GM21529 (cell line): ENCODE results near the gene ZDHHC11.
"Not testable (repeated sequence)": the region's sequence is repeated elsewhere in the genome, so short reads cannot be mapped to it uniquely, and the experiment has no call there.

ENCODE experiments used
- ATAC-seq: cut with Tn5 transposase; IDR thresholded peaks from one replicate; pipeline ENCODE4 v1.9.1; 2021; ENCODE audit not compliant: unreplicated experiment

Gene ZDHHC11

DNA sequence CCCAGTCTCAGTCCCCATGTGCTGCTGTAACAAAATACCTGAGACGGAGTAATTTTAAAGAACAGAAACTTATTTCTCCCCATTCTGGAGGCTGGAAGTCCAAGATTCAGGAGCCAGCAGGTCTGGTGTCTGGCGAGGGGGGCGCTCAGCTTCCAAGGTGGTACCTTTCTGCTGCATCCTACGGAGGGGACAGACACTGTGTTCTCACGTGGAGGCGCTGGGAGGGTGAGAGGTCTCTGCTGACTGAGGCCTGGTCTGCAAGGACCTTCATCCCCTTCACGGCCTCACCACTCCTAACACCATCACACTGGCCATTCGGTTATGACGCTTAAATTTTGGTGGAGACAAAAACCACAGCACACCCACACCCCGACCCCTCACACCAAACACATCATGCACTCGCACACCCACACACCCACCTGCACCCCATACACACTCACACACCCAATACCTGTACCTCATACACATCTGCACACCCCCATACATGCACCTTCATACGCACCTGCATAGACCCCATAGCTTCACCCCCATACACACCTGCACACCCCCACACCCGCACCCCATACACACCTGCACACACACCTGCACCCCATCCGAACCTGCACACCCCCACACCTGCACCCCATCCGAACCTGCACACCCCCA lies 9.8 kb upstream of the ZDHHC11 start:
- no peak for ATAC-seq

DNA sequence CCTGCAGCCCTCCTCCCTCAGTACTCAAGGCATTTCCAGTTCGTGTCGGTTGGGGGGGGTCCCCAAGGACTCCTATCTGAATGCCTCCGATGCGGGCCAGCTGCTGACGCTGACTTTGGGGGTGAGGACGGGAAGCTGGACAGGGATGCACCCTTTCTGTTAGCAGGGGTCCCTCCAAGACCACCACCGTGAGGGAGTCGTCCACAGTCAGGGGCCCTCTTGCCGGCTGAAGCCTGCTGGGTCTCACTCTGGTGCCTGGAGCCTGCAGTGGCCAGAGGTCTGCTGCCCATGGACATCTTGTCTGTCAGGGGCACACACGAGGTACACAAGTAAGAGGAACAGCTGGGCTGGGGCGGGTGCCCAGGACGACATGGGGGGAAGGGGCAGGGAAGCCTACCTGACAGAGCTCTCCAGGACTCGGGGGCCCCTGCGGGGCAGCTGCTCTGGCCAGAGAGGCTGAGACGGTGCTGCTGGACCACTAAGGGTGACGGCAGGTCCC lies 9.1 kb upstream of the ZDHHC11 start:
- no peak for ATAC-seq

GRCh38 chr5:859391-859790 lies 8.6 kb upstream of the ZDHHC11 start:
- ATAC-seq, result no peak

GRCh38 chr5:858726-859125 lies 7.9 kb upstream of the ZDHHC11 start:
- no peak for ATAC-seq

DNA sequence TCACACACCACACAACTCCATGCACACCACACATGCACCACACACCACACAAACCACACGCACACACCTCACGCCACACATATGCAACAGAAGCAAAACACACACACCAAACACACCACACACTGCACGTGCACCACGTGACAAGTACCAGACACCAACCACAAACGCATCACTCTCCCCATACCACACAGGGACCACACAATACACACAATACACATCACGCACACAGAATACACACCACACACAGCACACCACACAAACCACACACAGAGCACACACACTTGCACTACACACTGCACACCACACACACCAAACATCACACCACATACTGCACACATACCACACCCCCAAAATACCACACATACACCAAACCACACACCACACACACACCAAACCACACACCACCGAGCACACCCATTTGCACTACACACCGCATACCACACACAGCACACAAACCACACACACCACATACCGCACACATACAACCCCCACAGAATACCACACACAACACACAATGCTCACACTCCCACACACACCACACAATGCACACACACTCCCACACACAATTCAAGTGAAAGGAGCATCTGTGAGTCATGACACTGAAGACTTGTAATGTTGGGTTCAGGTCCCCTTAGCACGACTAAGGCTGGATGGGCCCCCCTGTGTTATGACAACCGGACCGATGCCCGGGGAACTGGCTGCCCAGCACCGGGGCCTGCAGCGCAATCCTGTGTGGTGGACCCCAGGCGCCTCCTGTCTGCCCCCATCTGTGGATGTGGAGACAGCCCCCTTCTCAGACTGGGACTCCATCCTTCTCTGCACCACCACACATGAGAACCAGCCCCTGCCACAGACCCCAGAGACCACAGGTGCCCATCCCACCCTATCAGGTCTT lies 6.0 kb upstream of the ZDHHC11 start:
- no peak for ATAC-seq

GRCh38 chr5:855771-856530 lies 5.2 kb upstream of the ZDHHC11 start:
- no peak for ATAC-seq

- no peak for ATAC-seq
Observed at GRCh38 chr5:854966-855743, 4.4 kb upstream of the ZDHHC11 start.

- no peak for ATAC-seq
Observed at GRCh38 chr5:854217-854616, 3.4 kb upstream of the ZDHHC11 start.

GRCh38 chr5:853416-854090 lies 2.8 kb upstream of the ZDHHC11 start:
- ATAC-seq, result not testable (repeated sequence)

GRCh38 chr5:852431-853401 lies 1.9 kb upstream of the ZDHHC11 start:
- ATAC-seq, result no peak

GRCh38 chr5:852018-852417 lies 1.2 kb upstream of the ZDHHC11 start:
- no peak for ATAC-seq

- ATAC-seq, result no peak
Observed at GRCh38 chr5:851553-851952, 767 bp upstream of the ZDHHC11 start.

DNA sequence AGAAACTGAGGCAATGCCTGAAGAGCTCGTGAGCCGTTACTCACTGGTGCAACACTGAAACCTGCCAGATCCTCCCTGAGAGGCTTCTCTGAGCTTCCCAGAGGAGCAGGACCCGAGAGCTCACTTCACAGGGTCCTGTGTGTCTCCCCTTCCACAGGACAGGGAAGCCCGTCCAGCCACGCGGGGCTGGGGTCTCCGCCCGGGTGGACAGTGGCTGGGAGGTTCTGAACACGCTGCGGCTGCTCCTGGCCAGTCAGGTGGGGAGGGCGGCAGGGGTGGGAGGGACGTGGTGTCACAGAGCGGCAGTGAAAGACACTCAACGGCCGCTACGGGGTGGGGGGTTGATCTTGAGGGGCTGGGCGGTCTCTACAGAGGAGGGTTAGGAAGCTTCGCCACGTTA lies 290 bp upstream of the ZDHHC11 start:
- ATAC-seq, result no peak

- ATAC-seq, result no peak
Observed at GRCh38 chr5:849651-850301, 1.0 kb downstream of the ZDHHC11 start.

DNA sequence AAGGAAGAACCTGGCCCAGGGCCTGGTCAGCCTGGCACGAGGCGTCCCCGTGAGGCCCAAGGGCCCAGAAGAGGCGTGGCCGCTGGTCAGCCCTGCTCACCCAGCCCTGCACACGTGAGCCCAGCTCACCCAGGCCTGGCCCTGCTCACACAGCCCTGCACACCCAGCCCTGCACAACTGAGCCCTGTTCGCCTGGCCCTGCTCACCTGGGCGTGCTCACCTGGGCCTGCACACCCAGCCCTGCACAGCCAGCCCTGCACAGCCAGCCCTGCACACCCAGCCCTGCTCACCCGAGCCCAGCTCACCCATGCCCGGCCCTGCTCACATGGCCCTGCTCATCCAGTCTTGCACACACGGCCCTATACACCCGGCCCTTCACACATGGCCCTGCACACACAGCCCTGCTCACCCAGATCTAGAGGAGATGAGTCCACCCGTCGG lies 2.1 kb downstream of the ZDHHC11 start:
- ATAC-seq, result no peak

DNA sequence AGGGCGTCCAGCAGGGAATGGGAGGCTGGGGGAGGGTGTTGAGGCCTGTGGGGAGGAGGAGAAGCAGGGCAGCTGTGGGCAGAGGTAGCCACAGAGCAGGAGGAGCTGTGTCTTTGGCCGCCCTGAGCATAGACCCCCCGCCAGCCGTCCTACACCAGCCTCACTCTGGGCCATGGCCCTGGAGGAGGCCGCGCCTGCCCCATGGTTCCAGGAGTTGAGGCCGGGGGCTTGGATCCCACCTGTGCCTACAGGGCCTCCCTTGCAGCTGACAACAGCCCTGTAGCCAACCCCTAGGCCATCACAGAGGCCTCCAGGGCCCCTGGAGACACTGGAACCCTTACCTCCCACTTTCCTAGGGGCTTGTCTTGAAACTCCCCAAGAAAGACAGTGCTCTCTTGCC lies 3.0 kb downstream of the ZDHHC11 start:
- not testable (repeated sequence) for ATAC-seq

- not testable (repeated sequence) for ATAC-seq
Observed at GRCh38 chr5:847212-847611, 3.6 kb downstream of the ZDHHC11 start.

- not testable (repeated sequence) for ATAC-seq
Observed at GRCh38 chr5:846602-847091, 4.1 kb downstream of the ZDHHC11 start.
